BJ (cell line): ENCODE data around the gene SPRYD3. TPM values are rescaled to one million over a fixed set of nuclear protein-coding genes. Genes with fewer than 3 reads are reported as not detected.
A peak's percentile ranks its signal among the peaks of the same experiment; 100 is the strongest.

Experiments used
- CTCF ChIA-PET: fragments of 350-600 bp; formaldehyde crosslinking; extraction: SDS; loops from one replicate; lab custom pipeline; 2021; ENCODE audit warnings: antibody characterized with exemption, inconsistent platforms; lab: Yijun Ruan, JAX
- POLR2A ChIA-PET: fragments of 300-600 bp; sonication (Branson Sonifier 250); formaldehyde crosslinking; extraction: SDS; loops from one replicate; lab custom pipeline; 2021; ENCODE audit warnings: antibody characterized with exemption; lab: Charles Lee
- DNase-seq: peaks from one replicate; pipeline ENCODE4 v3.0.0-alpha.2; 2011; ENCODE audit warnings: low read depth
- H3K27me3 ChIP-seq: 2 replicates; pipeline ENCODE4 v1.6.0; 2011; ENCODE audit warnings: low read length; ENCODE audit not compliant: control insufficient read depth, insufficient read depth
- H3K36me3 ChIP-seq: 2 replicates; pipeline ENCODE4 v1.5.1; 2011; ENCODE audit warnings: low read length; ENCODE audit not compliant: control insufficient read depth, insufficient read depth
- H3K4me3 ChIP-seq: 2 replicates; pipeline ENCODE4 v1.5.1; 2011; ENCODE audit warnings: low read depth, mild to moderate bottlenecking, control low read depth, low read length
- CTCF ChIP-seq: IDR thresholded peaks from 2 replicates; pipeline ENCODE4 v1.5.1; 2011; ENCODE audit warnings: low read depth, mild to moderate bottlenecking, control low read depth, inconsistent platforms, low read length, moderate library complexity; ENCODE audit not compliant: insufficient read depth
- polyA plus RNA-seq: library from polyadenylated mRNA; depleted of rRNA; stranded (reverse); fragments of >200 nt; gene quantifications from 2 replicates; pipeline ENCODE4 v1.2.3, GENCODE V29; 2011

Gene SPRYD3
- polyA plus RNA-seq, 1 experiment, result 48.0 TPM

- POLR2A ChIA-PET, result interaction anchor here (0.6 to 0.9 kb wide), 2 partner anchors 47 to 655 kb away, joined by 3 read pairs; partner anchors contain the start of gene EIF4B
- peaks cover 22% of the 10 kb centered on the region for H3K36me3 ChIP-seq
- no peak for DNase-seq
- CTCF ChIA-PET, result interaction anchor here (0.7 to 16.5 kb wide), 11 partner anchors 9 to 169 kb away, joined by 3 to 285 read pairs (median 3); partner anchors contain the start of genes IGFBP6 and SPRYD3
- TF ChIP-seq CTCF, result peak; percentile 72
- no peaks in the 10 kb centered on the region for H3K27me3 ChIP-seq
- no peak overlapping the region for H3K4me3 ChIP-seq
Observed at GRCh38 chr12:53053218-53054111, 25.7 kb downstream of the SPRYD3 start.

GRCh38 chr12:53052419-53053217, 26.6 kb downstream of the SPRYD3 start:
- CTCF ChIA-PET, result interaction anchor here (0.7 to 16.5 kb wide), 7 partner anchors 8 to 168 kb away, joined by 3 to 285 read pairs (median 4); partner anchors contain the start of gene IGFBP6
- TF ChIP-seq CTCF, result 0 out of 2 replicates have a peak, but pooled peaks have one; percentile 1
- POLR2A ChIA-PET, result interaction anchor here (0.6 kb wide), 1 partner anchor 656 kb away, joined by 3 read pairs; no protein-coding TSS in a partner anchor
- DNase-seq, result no peak
- Histone ChIP-seq H3K36me3 (peaks cover 14% of the 10 kb centered on the region), H3K27me3 (no peaks in the 10 kb centered on the region), H3K4me3 (peak overlapping the region; percentile 9; the same call in 1 of the 2 replicates)

- no peak for TF ChIP-seq CTCF
- POLR2A ChIA-PET, result interaction anchor here (1.8 kb wide), 1 partner anchor 27 kb away, joined by 7 read pairs; the partner anchor contains the start of gene SPRYD3
- CTCF ChIA-PET, result interaction anchor here (1.4 to 16.5 kb wide), 3 partner anchors 13 to 72 kb away, joined by 3 to 285 read pairs (median 11); no protein-coding TSS in a partner anchor
- H3K36me3 ChIP-seq, result peaks cover 13% of the 10 kb centered on the region
- peak overlapping the region; percentile 78; the same call in 1 of the 2 replicates for H3K4me3 ChIP-seq
- no peak for DNase-seq
- no peaks in the 10 kb centered on the region for H3K27me3 ChIP-seq
Observed at GRCh38 chr12:53051881-53052412, 27.2 kb downstream of the SPRYD3 start.

- H3K27me3 ChIP-seq, result no peaks in the 10 kb centered on the region
- peak overlapping the region; percentile 78 for H3K4me3 ChIP-seq
- no peak for DNase-seq
- ChIA-PET CTCF (interaction anchor here (1.2 to 16.5 kb wide), 5 partner anchors 13 to 71 kb away, joined by 3 to 285 read pairs (median 7); no protein-coding TSS in a partner anchor), POLR2A (interaction anchor here (1.8 kb wide), 1 partner anchor 28 kb away, joined by 7 read pairs; the partner anchor contains the start of gene SPRYD3)
- TF ChIP-seq CTCF, result peak; percentile 18; the same call in 1 of the 2 replicates
- H3K36me3 ChIP-seq, result peaks cover 13% of the 10 kb centered on the region
Observed at GRCh38 chr12:53051058-53051880, 27.9 kb downstream of the SPRYD3 start.
